Renal cortex interstitium (tissue), 11 donors: Measurements from ENCODE around the gene SYT9. TPM values are rescaled to one million over a fixed set of nuclear protein-coding genes. Genes with fewer than 3 reads are reported as not detected.
"Not testable (repeated sequence)": the region's sequence is repeated elsewhere in the genome, so short reads cannot be mapped to it uniquely, and the experiment has no call there.

ENCODE experiments used
- DNase-seq, 11 donors: peaks; one replicate each; pipeline ENCODE4 v3.0.0-alpha.2; 2013; ENCODE audit warnings: low read depth in 9 of 11, low spot score in 4 of 11; ENCODE audit errors: extremely low read depth in 1 of 11
- polyA plus RNA-seq, 3 donors: library from polyadenylated mRNA; unstranded; fragments of 120-200 nt; gene quantifications; one replicate each; pipeline ENCODE4 v1.2.1, GENCODE V29; 2013; ENCODE audit not compliant: insufficient read length in 3 of 3

SYT9 gene
- polyA plus RNA-seq, 3 donors: 3.3 to 4.8 (median 4.4) TPM

- DNase-seq: no peak
Measured at GRCh38 chr11:7319501-7319900, 67.8 kb downstream of the SYT9 start.

DNA sequence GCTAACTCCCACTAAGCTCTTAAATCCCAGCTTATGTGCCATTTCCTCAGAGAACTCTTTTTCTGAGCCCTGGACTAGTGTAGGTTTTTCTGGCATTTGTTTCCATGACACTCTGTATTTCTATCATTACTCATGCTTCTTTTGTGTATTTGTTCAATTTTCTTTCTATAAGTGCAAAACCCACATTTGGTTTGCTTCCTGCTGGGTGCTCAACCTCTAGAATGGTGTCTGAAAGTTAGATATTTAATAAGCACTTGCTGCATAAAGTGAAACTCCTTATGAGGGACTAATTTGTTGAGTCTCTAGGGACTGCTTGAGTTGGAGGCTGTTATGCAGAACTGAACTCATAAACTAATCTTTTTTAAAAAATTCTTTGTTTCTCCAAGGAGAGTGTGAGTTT is 68.6 kb downstream of the SYT9 start:
- DNase-seq: no peak

DNA sequence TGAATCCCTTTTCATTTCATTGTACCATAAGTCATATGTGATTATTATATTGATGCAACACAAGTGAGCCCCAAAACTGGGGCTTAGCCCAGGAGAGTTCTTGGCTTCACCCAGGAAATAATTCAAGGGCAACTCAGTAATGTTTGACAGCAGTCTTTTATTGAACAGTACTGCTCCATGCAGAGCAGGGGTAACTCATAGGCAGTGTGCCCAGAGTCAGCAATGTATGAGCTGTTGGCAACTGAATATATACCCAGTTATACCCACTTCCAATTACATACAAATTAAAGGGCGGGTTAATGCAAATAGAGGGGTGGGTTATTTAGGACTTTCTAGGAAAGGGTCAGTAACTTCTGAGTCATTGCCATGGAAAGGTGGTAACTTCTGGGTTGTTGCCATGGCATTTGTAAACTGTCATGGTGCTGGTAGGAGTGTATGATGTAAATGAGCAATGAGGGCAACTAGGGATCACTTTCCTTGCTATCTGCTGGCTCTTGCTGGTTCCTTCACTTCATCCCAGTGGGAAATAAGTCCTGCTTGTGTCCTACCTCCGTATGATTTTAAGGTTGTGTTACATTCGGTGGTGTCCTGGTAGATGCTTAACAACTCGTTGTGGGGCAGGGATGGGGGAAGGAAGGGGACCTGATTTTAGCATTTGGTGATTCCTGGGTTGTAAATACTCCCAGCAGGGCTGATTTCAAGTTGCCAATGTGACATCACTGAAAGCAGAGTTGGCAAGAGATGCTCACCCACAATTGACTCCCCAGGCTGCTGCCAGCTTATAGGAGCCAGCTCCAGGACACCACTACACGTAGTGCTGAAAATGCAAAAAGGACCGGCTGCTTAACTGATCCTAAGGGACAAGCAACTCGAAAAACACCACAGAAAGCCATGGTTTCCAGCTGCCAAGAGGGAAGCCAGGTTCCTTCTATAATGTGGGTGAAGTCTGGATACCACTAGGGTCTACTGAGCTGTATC is 70.1 kb downstream of the SYT9 start:
- DNase-seq: no peak

DNA sequence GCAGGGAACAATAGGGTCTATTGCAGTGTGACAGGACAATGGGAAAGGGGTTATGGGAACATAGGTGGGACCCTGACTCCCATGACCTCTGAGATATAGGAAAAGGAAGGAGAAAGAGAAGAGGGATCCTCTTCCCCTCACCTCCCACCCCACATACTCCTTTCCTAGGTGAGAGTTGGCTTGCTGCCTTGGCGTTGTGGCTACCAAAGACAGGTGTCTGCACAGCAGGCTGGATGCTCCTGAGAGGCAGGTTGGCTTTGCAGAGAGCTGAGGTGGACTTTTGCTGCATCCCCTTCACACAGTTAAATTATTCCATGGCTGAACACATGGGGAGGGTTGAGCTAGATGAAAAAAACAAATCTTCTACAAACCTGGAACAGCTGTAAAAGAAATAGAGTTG is 80.7 kb downstream of the SYT9 start:
- DNase-seq: no peak

- DNase-seq: peak in 2 of 11 donors; percentile 10 to 37
Measured at GRCh38 chr11:7332962-7333361, 81.3 kb downstream of the SYT9 start.

DNA sequence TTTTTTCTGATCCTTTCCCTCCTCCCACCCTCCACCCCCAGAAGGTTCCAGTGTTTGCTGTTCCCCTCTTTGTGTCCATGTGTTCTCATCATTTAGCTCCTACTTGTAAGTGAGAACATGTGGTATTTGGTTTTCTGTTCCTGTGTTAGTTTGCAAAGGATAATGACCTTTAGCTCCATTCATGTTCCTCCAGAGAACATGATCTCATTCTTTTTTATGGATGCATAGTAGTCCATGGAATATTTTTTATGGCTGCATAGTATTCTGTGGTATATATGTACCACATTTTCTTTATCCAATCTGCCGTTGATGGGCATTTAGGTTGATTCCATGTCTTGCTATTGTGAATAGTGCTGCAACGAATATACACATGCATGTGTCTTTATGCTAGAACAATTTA is 83.7 kb downstream of the SYT9 start:
- DNase-seq: not testable (repeated sequence)

GRCh38 chr11:7341551-7341950 is 89.8 kb downstream of the SYT9 start:
- no peak for DNase-seq

DNA sequence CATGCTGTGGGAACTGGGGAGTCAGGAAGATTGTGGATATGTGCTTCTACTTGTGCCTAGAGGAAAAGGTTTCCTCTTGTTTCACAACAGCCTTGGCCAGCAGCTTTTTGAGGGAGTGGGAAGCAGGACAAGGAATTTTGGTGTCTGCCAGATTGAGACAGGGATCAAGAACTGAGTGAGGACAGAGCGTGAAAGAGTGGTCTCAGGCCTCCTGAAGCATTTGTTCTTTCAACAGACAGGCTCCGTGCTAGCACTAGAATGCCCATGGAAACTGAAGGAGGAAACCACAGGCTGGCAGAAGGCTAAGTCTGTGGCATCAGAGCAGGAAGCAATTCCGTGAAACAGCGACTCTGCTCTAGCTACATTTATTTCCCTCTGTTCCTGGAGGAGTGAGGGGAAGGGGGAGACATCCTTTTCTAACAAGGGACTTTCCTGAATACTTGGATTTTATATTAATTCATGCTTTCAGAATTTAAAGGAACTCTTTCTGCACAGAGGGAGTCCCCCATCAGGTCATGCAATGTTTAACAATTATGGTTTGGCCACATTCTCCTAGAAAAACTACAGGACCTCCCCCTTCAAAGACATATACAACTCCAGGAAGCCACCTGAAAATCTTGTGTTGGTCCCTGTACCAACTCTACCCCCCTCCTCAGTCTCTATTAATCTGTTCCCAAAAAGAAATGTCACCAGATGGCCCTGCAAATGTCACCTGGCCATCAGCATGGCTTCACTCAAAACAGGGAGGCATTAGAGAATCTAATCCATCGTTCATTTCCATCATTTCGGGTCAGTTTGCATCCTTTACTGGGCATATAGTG is 96.1 kb downstream of the SYT9 start:
- DNase-seq: no peak

DNA sequence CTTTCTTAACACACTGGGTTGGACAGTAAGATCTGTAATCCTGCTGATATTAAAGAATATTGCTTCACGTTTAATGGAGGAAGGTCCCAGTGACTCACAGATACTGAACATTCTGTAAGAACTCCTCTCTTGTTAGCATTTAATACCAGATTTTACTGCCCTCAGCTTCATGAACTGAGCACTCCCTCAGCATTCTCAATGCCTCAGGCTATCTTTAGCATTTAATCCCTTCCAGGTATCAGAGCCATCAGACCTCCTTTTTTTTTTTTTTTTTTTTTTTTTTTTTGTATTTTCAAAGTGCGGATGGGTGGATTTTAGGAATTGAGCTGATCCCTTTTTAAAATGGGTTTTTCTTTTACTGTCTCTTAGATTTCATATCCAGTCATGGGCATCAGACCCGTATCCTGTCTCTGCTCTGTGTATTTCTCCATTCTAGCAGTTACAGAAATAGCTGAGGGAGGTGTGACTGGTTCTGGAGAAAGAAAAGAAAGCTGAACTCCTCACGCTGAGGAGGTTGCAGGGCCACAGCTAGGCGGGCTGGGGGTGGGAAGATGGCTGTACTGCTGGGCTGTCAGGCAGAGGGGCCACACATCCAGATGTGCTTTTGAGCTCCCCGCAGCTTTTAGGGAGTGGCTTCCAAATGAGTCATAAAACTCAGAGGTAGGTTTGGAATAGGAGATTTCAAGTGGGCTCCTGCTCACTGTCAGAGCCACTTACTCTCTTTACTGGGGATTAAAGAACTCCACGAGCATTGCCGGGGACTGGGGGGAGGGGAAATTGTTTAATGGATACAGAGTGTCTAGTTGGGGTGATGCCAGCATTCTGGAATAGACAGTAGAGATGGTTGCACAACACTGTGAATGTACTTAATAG is 97.0 kb downstream of the SYT9 start:
- DNase-seq: no peak

DNA sequence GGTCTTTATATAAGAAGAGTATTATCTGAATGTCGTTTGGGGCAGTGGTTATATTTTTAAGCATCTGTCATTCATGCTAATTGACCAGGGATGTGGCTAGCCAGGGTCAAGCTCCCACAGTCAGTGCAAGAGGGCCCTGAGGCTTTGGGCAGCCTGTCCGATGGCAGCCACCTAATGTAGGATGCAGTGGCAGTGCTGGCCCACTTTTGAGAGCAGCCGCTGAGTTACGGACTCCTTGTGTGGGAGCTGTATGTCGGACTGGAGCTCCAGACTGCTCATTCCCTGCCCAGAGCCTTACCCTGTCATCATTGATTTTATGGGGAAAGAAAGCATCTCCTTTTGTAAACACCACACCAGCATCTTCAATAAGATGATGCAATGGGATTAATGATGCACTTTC is 99.5 kb downstream of the SYT9 start:
- no peak for DNase-seq

DNA sequence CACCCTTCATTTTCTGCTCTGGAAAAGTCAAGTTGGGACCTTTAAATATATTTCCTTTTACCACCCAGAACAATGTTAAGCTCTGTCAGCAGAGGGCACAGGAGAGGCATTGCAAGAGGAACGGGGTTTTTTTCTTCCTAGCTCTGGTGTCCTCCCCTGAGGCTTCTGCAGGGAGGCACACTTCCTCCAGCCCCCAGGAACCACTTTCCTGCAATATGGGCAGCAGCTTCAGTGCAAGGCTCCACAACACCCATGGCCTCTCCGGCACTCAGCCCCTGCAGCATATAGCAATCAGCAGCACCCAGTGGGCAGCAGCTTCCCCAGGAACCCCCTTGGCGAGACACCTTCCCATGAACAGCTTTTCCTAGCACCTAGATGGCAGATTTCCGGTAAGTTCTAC is 101.4 kb downstream of the SYT9 start:
- no peak for DNase-seq

GRCh38 chr11:7364660-7365059 is 113.0 kb downstream of the SYT9 start:
- no peak for DNase-seq

GRCh38 chr11:7367803-7368202 is 116.1 kb downstream of the SYT9 start:
- DNase-seq: no peak

GRCh38 chr11:7376386-7376785 is 124.7 kb downstream of the SYT9 start:
- DNase-seq: no peak

DNA sequence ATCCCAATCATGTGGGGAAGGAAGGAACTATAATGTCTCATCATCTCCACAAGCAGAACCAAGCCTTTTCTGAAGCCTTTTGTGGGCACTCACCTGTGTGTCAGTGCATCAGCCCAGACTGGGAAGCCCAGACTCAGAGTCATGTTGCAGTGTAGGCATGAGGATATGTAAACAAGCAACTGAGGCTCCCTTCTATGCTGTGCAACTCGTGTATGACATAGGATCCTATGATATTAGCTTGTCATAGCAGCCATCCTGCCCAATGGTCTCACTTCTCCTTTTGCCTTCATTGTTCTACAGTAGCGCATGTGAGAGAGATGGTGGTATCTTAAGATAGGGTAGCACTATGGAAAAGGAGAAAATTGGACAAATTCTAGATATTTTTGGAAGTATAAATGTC is 130.2 kb downstream of the SYT9 start:
- DNase-seq: no peak

- DNase-seq: no peak
Measured at GRCh38 chr11:7383406-7383805, 131.7 kb downstream of the SYT9 start.

DNA sequence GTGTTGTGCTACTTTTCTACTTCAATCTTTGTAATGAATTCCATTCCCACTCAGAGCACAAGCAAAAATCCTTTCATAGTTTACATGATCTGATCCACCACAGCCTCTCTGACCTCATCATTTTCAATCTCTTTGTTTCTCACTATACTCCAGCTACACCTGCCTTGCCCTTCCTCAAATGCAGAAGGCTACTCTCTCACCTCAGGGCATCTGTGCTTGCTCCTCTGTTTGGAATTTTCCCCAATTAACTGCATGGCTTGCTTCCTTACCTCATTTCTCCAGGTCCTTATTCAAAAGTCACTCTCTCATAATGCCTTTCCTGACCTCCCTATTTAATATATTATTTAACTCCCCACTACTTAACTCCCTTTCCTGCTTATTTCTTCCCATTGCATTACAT is 133.0 kb downstream of the SYT9 start:
- no peak for DNase-seq

DNA sequence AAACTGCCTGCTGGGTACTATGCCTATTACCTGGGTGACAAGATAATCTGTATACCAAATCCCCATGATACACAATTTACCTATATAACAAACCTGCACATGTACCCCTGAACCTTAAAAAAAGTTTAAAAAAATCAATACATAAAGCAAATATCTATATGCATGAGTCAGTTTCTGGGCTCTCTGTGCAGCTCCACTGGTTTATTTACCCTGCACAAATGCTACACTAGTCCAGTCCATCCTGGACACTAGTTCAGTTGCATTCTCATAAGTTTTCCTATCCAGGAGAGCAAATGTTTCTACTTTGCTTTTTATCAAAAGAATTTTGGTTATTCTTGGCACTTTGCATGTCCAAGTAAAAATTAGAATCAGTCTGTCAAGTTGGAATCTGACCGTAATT is 133.8 kb downstream of the SYT9 start:
- DNase-seq: no peak
